Thoracic aorta (tissue), 2 donors: ENCODE results near the gene SLC12A2. TPM values are rescaled to one million over a fixed set of nuclear protein-coding genes. Genes with fewer than 3 reads are reported as not detected.

Experiments
- ATAC-seq: fragments of 150-250 bp; one replicate; pipeline ENCODE4 v1.8.0; 2017; ENCODE audit warnings: low read depth; ENCODE audit not compliant: insufficient number of reproducible peaks, low FRiP score
- DNase-seq: peaks from one replicate; pipeline ENCODE4 v3.0.0-alpha.2; 2020; ENCODE audit warnings: low spot score
- H3K27ac ChIP-seq, 2 donors: fragments of 200-600 bp; sonication (generic); 1 replicate in 1 of 2; 2 replicates in 1 of 2; pipeline ENCODE4 v1.5.1; 2016; ENCODE audit warnings: mild to moderate bottlenecking in 2 of 2, moderate library complexity in 2 of 2
- H3K27me3 ChIP-seq: fragments of 200-600 bp; sonication (generic); replicated peaks from 2 replicates; pipeline ENCODE4 v1.6.0; 2016; ENCODE audit warnings: mild to moderate bottlenecking; ENCODE audit not compliant: insufficient read depth
- H3K36me3 ChIP-seq: fragments of 200-600 bp; sonication (generic); one replicate; pipeline ENCODE4 v1.5.1; 2016
- H3K4me1 ChIP-seq, 2 donors: fragments of 200-600 bp; sonication (generic); 1 replicate in 1 of 2; 2 replicates in 1 of 2; pipeline versions ENCODE4 v1.5.1 to v1.6.0; 2016; ENCODE audit warnings: low read depth in 2 of 2, mild to moderate bottlenecking in 1 of 2; ENCODE audit not compliant: control insufficient read depth in 1 of 2
- H3K4me3 ChIP-seq: fragments of 200-600 bp; sonication (generic); 2 replicates; pipeline ENCODE4 v1.5.1; 2016; ENCODE audit warnings: mild to moderate bottlenecking
- H3K9me3 ChIP-seq: fragments of 200-600 bp; sonication (generic); 2 replicates; pipeline ENCODE4 v1.5.1; 2016
- CTCF ChIP-seq: fragments of 200-600 bp; sonication (generic); IDR thresholded peaks from one replicate; pipeline ENCODE4 v1.5.1; 2019; ENCODE audit warnings: antibody characterized with exemption
- total RNA-seq, 2 donors: library from RNA; depleted of rRNA; stranded (reverse); fragments of >200 nt; gene quantifications; one replicate each; pipeline versions ENCODE4 v1.1.0 to v1.2.3, GENCODE V29; 2016

The SLC12A2 gene
- total RNA-seq, 2 donors from 2014 or later, result 12.2 to 25.8 TPM

GRCh38 chr5:128237000-128237399 is 153.4 kb downstream of the SLC12A2 start:
- no peaks in the 10 kb centered on the region for H3K36me3 ChIP-seq
- no peak for DNase-seq
- no peak overlapping the region for H3K4me3 ChIP-seq
- H3K27ac ChIP-seq, result no peak overlapping the region
- no peak for TF ChIP-seq CTCF
- no peak for ATAC-seq
- no peaks in the 10 kb centered on the region for H3K27me3 ChIP-seq
- no peaks in the 10 kb centered on the region for H3K4me1 ChIP-seq
- H3K9me3 ChIP-seq, result no peaks in the 10 kb centered on the region

- Histone ChIP-seq H3K27ac (no peak overlapping the region), H3K36me3 (no peaks in the 10 kb centered on the region), H3K4me1 (no peaks in the 10 kb centered on the region), H3K27me3 (no peaks in the 10 kb centered on the region), H3K9me3 (no peaks in the 10 kb centered on the region), H3K4me3 (no peak overlapping the region)
- no peak for TF ChIP-seq CTCF
- no peak for ATAC-seq
- DNase-seq, result no peak
Observed at GRCh38 chr5:128237546-128237945, 154.0 kb downstream of the SLC12A2 start.
